ENCODE measurements around the gene TGM6. TPM values are rescaled to one million over a fixed set of nuclear protein-coding genes. Genes with fewer than 3 reads are reported as not detected.

Gene TGM6
- total and polyA plus RNA-seq, 11 donors, result not detected

GRCh38 chr20:2374346-2375125 is 6.2 kb upstream of the TGM6 start:
- no peak for TF ChIP-seq POLR2A (IDR thresholded peaks at IDR 0.05)
- intact Hi-C loops (cut with DNase I), result no loop called here
- Histone ChIP-seq H3K36me3 (no peaks in the 10 kb centered on the region), H3K4me3 (no peak overlapping the region), H3K4me1 (no peaks in the 10 kb centered on the region), H3K27ac (no peak overlapping the region), H3K27me3 (peaks cover 0 to 28% (median 6%) of the 10 kb centered on the region in 9 donors), H3K9me3 (no peaks in the 10 kb centered on the region)
- 72 to 82% (median 77%) methylated on average over 7 to 9 of the region's 9 CpGs for WGBS, 4 donors
- no peak for ATAC-seq
- DNase-seq, result no peak

GRCh38 chr20:2378893-2379292 is 1.8 kb upstream of the TGM6 start:
- Histone ChIP-seq H3K9me3 (no peaks in the 10 kb centered on the region), H3K4me3 (no peak overlapping the region), H3K27ac (no peak overlapping the region), H3K27me3 (peaks cover 0 to 18% (median 0%) of the 10 kb centered on the region in 9 donors), H3K36me3 (no peaks in the 10 kb centered on the region), H3K4me1 (no peaks in the 10 kb centered on the region)
- 88 to 91% (median 90%) methylated on average over 7 of the region's 7 CpGs for WGBS, 4 donors
- intact Hi-C loops (cut with DNase I), result no loop called here
- DNase-seq (no peak), ATAC-seq (no peak)
- TF ChIP-seq, protein P1, sequence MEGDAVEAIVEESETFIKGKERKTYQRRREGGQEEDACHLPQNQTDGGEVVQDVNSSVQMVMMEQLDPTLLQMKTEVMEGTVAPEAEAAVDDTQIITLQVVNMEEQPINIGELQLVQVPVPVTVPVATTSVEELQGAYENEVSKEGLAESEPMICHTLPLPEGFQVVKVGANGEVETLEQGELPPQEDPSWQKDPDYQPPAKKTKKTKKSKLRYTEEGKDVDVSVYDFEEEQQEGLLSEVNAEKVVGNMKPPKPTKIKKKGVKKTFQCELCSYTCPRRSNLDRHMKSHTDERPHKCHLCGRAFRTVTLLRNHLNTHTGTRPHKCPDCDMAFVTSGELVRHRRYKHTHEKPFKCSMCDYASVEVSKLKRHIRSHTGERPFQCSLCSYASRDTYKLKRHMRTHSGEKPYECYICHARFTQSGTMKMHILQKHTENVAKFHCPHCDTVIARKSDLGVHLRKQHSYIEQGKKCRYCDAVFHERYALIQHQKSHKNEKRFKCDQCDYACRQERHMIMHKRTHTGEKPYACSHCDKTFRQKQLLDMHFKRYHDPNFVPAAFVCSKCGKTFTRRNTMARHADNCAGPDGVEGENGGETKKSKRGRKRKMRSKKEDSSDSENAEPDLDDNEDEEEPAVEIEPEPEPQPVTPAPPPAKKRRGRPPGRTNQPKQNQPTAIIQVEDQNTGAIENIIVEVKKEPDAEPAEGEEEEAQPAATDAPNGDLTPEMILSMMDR (IDR thresholded peaks at IDR 0.05), result no peak
- TF ChIP-seq POLR2A (IDR thresholded peaks at IDR 0.05), result no peak

DNA sequence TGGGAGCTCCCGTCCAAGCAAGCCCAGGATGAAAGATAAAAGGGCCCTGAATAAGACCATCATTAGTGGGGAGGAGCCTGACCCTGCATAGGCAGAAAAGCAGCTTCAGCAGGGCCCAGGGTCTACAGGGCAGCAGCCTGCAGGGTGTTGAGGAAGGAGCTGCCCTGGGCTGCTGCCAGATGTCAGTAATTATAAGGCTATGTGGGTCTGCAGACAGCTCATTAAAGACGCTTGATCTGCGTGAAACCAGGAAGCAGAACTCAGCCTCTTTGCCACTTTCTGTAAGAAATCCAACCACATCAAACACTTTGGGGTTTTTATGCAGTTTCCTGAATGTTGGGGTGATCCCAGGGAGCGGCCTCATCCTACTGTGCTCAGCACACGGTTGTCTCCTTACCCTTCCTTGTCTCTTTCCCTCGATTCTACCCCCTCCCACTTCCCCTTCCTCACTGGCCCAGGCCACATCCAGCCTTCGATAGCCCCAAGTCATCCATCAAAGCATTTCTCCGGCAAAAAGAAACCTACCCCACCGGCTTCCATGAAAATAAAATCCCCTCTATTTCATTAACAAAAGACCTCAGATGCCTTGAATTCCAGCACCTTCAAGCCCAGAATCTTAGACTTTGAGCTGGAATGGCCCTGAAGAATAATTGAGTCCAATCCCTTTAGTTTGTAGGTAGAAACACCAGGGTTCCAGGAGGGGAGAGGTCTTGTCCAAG is 1.0 kb upstream of the TGM6 start:
- ATAC-seq (no peak), DNase-seq (no peak)
- intact Hi-C loops (cut with DNase I), result no loop called here
- WGBS, 4 donors, result 33 to 48% (median 43%) methylated on average over 9 of the region's 9 CpGs
- TF ChIP-seq, protein P1 (IDR thresholded peaks at IDR 0.05), result no peak
- TF ChIP-seq POLR2A (IDR thresholded peaks at IDR 0.05), result no peak
- H3K36me3 ChIP-seq, result no peaks in the 10 kb centered on the region
- no peaks in the 10 kb centered on the region for H3K9me3 ChIP-seq
- no peak overlapping the region for H3K27ac ChIP-seq
- no peak overlapping the region for H3K4me3 ChIP-seq
- peaks cover 0 to 12% (median 0%) of the 10 kb centered on the region in 9 donors for H3K27me3 ChIP-seq
- H3K4me1 ChIP-seq, result no peaks in the 10 kb centered on the region

- no peaks in the 10 kb centered on the region for H3K4me1 ChIP-seq
- intact Hi-C loops (cut with DNase I), result no loop called here
- ATAC-seq (no peak), DNase-seq (no peak)
- no peaks in the 10 kb centered on the region for H3K36me3 ChIP-seq
- WGBS, 4 donors, result 65 to 74% (median 74%) methylated on average over 6 to 7 of the region's 7 CpGs
- peaks cover 0 to 18% (median 0%) of the 10 kb centered on the region in 9 donors for H3K27me3 ChIP-seq
- TF ChIP-seq, protein P1 (IDR thresholded peaks at IDR 0.05), result no peak
- no peak for TF ChIP-seq POLR2A (IDR thresholded peaks at IDR 0.05)
- H3K27ac ChIP-seq, result no peak overlapping the region
- no peak overlapping the region for H3K4me3 ChIP-seq
- H3K9me3 ChIP-seq, result no peaks in the 10 kb centered on the region
Observed at GRCh38 chr20:2381303-2381702, 602 bp downstream of the TGM6 start.
